Stimulated activated CD8-positive, alpha-beta memory T cell treated with anti-CD3 and anti-CD28 coated beads, Interleukin-12 subunit alpha, Interleukin-12 subunit beta, amount 100 ng/mL, for 24 hours (primary cell): ENCODE data around the gene SPATA31D1.
"Not testable (repeated sequence)": the region's sequence is repeated elsewhere in the genome, so short reads cannot be mapped to it uniquely, and the experiment has no call there.

ENCODE experiments used
- DNase-seq: peaks from one replicate; pipeline ENCODE4 v3.0.0-alpha.2; 2020; ENCODE audit errors: extremely low read depth

Gene SPATA31D1

DNA sequence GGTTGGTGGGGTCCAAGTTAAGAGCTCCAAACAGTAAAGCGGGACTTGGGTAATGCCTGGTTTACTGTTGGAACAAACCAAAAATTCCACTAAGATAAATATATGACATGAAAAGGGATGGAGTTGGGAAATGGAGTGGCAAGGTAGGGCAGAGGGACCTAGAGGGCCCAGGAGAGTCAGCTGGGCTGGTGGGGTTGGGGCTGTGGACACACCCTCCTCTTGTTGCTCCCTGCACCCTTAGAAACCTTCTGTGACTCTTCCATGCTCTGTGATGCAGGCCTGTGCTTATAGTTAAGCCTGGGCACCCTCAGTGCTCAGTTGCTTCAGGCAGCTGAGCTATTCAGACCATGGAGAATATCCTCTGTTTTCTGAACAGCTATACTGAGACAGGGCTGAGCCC, at the start of gene SPATA31D1:
Gene SPATA31D1 (plus strand): TSS at position 301 of the 400 bp plus-strand sequence. CDS start 47 bp downstream, at position 348.
- DNase-seq: not testable (repeated sequence)

DNA sequence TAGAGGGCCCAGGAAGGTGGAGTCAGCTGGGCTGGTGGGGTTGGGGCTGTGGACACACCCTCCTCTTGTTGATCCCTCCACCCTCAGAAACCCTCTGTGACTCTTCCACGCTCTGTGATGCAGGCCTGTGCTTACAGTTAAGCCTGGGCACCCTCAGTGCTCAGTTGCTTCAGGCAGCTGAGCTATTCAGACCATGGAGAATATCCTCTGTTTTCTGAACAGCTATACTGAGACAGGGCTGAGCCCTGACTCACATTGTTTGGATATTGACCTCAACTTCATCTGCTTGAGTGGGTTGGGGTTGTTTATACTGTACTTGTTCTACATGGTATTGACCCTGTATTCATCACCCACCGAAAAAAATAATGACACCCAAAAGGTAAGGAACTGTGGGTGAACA, 45.2 kb upstream of the SPATA31D1 start, which contains the start of gene SPATA31D3:
Gene SPATA31D3 (plus strand): TSS at position 108 of the 400 bp plus-strand sequence. CDS start 86 bp downstream, at position 194.
- DNase-seq: not testable (repeated sequence)

DNA sequence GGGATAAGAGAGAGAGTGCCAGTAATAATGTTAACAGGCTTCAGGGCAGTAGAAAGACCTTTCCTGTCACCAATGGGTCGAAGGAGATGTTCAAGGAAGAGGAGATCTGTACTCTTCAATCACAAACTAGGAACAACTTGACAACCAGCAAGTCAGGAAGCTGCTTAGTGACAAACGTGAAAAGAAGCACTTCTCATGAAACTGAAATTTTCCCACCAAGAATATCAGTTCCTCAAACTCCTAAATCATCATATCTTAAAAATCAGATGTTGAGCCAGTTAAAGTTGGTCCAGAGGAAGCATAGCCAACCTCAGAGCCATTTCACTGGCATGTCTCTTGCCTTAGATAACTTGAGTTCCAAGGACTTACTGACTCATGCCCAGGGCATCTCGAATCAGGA, 39.9 kb upstream of the SPATA31D1 start:
- DNase-seq: not testable (repeated sequence)

- no peak for DNase-seq
These were observed 35.5 kb upstream of the SPATA31D1 start for GRCh38 chr9:81953096-81953495.

DNA sequence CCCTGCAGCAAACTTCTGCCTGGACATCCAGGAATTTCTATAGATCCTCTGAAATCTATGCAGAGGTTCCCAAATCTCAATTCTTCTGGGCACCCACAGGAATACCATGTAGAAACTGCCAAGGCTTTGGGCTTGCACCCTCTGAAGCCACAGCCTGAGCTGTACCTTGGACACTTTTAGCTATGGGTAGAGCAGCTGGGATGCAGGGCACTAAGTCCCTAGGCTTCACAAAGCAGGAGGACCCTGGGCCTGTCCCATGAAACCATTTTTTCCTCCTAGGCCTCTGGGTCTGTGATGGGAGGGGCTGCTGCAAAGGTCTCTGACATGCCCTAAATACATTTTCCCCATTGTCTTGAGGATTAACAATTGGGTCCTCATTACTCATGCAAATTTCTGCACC, 32.9 kb upstream of the SPATA31D1 start:
- no peak for DNase-seq

DNA sequence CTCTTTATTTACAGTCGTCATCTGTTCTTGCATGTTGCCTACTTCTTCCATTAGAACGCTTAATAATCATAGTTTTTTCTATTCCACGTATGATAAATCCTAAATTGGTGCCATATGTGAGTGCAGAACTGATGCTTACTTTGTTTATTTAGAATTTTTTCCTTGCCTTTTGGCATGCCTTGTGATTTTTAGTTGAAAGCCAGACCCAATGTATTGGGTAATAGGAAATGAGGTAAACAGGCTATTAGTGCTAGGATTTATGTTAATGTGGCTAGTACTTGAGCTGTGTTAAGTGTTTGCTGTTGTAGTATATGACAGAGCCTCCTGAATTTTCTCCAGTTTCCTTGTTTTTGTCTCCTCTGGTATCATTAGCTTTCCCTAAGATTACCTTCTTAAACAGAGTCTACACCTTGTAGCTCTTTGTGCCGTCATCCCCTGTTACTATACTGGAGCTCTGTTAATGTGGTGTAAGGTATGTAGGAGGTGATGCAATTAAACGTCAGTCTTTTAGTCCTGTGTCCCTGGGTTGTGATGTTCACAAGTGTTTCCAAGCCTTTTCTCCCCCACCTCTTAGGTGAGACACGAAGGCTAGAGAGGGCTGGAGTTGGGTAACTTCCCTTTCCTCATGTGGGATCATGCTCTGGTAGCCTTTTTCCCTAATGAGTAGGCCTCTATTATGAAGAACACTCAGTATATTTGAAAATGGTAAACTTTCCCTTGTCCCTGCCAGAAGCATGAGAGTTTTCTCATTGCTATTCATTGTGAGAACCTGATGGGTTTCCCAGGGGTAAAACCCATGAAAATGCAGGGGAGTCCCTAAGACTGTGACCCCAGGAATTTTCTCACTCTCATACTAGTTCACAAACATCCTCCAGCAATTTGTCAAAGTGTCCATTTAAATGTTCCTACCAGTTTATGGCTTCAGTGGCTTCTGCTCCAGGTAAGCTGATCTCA, 24.1 kb upstream of the SPATA31D1 start:
- no peak for DNase-seq

DNA sequence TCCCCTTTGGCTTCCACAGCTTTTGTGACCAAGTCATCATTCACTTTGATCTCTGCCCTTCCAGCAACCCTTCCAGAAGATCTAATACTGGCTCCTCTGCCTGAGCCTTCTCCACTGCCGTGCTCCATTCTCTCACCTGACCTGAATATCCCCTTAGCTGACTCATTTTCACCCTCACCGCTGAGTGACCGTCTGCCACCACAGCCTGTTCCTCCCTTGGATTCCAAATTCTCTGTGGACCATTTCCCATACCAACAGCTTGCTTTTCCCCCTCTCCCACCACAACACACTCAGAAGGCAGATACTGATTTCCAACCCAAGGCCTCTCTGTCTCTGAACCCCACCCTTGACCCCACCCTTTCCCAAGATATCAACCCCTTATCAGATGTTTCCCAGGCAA, 20.5 kb upstream of the SPATA31D1 start:
- DNase-seq: no peak

GRCh38 chr9:81969971-81970370, 18.6 kb upstream of the SPATA31D1 start:
- DNase-seq: no peak

DNA sequence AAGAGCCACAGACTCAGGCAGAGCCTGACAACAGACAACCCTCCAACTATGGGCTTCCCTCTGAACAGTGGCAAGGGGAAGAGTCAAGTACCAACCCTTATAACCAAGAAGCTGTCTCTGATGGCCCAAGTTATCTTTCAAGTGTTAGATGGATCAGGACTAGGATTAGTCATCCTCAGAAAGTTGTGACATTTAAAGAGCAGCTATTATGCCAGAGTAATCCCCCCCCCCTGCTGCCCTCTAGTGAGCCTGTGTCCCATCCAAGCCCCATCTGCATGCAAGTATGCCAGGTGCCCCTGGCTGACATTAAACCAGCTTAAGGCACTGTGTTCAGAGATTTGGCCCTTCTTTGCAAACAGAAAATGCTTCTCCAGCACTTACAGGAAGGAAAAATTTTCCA, 16.8 kb upstream of the SPATA31D1 start:
- no peak for DNase-seq

- DNase-seq: no peak
These were observed 13.8 kb upstream of the SPATA31D1 start for GRCh38 chr9:81974764-81975163.

GRCh38 chr9:81976351-81976750, 12.2 kb upstream of the SPATA31D1 start:
- DNase-seq: no peak

GRCh38 chr9:81979196-81979595, 9.4 kb upstream of the SPATA31D1 start:
- DNase-seq: no peak

DNA sequence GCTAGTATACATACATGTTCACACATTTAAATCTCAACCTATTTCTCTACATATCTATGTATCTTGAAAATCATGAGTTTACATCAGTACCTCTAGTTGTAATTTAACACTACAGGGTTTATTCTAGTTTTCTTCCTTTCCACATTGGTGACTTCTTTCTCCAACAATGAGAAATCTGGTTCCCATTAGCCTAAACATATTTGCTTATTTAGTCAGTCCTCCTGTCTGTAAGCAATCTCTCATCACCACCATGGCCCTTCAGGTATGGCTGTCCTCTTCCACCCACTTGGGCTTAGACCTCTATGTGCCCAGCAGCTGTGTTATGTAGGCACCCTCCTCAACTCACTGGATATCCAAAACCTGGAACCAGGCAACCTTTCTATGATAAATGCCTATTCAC, 8.0 kb upstream of the SPATA31D1 start:
- DNase-seq: no peak

DNA sequence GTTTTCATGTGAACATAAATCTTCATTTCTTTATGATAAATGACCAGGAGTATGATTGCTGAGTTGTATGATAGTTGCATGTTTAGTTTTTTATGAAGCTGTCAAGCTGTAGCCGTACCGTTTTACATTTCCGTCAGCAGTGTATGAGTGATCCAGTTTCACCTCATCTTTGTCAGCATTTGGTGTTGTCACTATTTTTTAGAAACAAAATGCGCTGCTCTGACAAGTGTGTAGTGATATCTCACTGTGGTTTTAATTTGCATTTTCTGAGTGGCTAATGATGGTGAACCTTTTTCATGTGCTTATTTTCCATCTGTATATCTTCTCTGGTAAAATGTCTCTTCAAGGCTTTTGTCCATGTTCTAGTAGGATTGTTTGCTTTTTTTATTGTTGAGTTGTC, 6.7 kb upstream of the SPATA31D1 start:
- no peak for DNase-seq

DNA sequence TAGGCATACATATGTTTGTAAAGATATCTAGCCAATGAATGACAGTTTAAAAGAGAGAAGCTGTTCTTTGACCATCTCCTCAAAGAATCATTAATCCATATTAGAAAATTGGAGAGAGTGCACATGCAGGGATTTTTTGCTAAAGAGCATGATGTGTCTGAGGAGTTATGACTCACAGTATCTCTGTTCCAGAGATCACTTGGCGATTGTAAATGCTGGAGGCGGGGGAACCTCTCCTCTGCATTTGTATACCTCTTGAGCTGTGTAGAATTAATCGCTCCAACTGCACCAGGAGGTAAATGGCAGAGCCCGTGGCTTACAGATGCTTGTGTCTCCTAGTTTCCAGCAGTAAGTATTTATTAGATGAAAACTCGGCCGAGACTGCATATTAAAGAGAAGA, 3.6 kb upstream of the SPATA31D1 start:
- DNase-seq: no peak

DNA sequence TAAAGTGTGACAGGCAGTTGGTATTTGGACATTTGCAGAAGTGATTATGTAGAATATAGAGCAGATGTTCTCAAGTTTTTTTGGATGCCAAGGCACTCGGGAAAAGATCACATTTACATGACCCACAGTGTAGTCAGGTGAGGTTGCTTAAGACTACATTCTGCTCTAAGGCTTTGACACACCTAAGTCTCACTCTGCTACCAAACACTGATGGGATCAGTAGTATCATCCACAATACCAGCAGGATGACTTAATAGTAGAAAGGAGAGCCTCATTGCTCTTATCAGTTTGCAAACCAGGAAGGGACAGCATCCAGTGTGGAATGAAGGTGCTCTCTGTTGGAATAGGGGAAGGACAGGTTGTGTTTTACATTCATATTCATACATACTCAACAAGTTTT, 2.5 kb upstream of the SPATA31D1 start:
- DNase-seq: no peak

GRCh38 chr9:81989700-81990099, 1.1 kb downstream of the SPATA31D1 start:
- DNase-seq: no peak

GRCh38 chr9:81993656-81994055, 5.1 kb downstream of the SPATA31D1 start:
- DNase-seq: no peak

DNA sequence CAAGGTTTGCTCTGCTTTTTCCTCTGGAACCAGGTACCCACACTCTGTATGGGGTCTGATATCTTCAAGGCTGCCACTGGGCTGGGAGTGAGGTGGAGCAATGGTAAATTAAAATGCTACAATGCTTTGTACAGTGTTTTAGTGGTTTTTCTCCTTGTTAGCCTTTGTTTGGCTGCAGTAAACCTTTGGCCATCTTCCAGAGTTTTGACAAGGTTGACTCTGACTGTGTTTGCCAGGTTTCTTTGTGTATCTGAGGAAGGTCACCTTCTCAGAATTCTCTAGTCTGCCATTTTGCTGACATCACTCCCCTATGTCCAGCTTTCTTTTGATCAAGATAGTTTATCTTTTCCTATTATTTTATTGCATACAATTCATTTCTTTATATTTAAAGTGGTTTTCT, 11.2 kb downstream of the SPATA31D1 start:
- no peak for DNase-seq

GRCh38 chr9:82010711-82011110, 22.1 kb downstream of the SPATA31D1 start:
- DNase-seq: no peak

- no peak for DNase-seq
These were observed 22.6 kb downstream of the SPATA31D1 start for GRCh38 chr9:82011133-82011532.

- DNase-seq: no peak
These were observed 23.7 kb downstream of the SPATA31D1 start for GRCh38 chr9:82012276-82012675.

DNA sequence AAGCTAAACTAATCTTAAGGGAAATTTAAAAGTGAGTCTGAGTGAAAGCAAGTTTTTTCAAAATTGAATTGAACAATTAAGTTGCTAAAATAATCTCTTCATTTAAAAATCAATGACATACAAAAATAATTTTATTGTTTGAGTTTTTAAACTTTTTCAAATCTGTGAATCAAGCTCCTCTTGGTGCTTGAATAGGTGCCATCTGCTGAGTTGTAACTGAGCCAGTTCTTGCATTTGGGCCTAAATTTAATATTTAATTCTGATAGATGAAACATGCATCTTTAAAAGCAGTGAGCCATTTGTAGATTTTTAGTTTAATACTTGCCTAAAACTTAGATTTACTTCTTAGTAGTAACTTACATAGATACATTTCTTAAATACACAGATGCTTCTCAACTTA, 31.8 kb downstream of the SPATA31D1 start:
- DNase-seq: no peak
